ENCODE results near the gene HMCN2. TPM values are rescaled to one million over a fixed set of nuclear protein-coding genes. Genes with fewer than 3 reads are reported as not detected.

HMCN2 gene
- total and polyA plus RNA-seq, 2 donors (not counting 1 experiment from before 2014, with no cell fraction given), result 0.01 TPM; not detected in 1

GRCh38 chr9:130309689-130310455, 44.3 kb downstream of the HMCN2 start:
- Mint-ChIP-seq H3K4me3 (no peak overlapping the region), H3K27me3 (peaks cover 4% of the 10 kb centered on the region), H3K4me1 (no peaks in the 10 kb centered on the region), H3K9me3 (ENCODE audit: insufficient read depth) (no peaks in the 10 kb centered on the region), H3K27ac (no peak overlapping the region)
- Histone ChIP-seq H3K27ac (ENCODE audit: low read length in 2 of 2) (no peak overlapping the region), H3K36me3 (replicated peaks in 1 of 2; ENCODE audit: control extremely low read depth in 1 of 2, control insufficient read depth in 1 of 2, extremely low read depth in 1 of 2, insufficient read depth in 2 of 2, low read length in 1 of 2) (no peaks in the 10 kb centered on the region), H3K9me3 (ENCODE audit: control extremely low read depth in 1 of 3, control insufficient read depth in 2 of 3, insufficient read depth in 1 of 3, low read length in 2 of 3) (peaks cover 0 to 6% (median 0%) of the 10 kb centered on the region in 3 donors), H3K9ac (ENCODE audit: low read length) (no peak overlapping the region), H4K20me1 (ENCODE audit: control insufficient read depth, insufficient read depth, low read length, poor library complexity, severe bottlenecking) (no peaks in the 10 kb centered on the region), H3K79me2 (ENCODE audit: control insufficient read depth, insufficient read depth, low read length) (no peaks in the 10 kb centered on the region), H3K4me3 (ENCODE audit: control extremely low read depth in 1 of 5, extremely low read depth in 1 of 5, insufficient read depth in 1 of 5, low read depth in 2 of 5, low read length in 4 of 5) (no peak overlapping the region), H3K27me3 (replicated peaks in 1 of 4; ENCODE audit: control extremely low read depth in 1 of 4, control insufficient read depth in 3 of 4, insufficient read depth in 4 of 4, low read length in 3 of 4) (no peaks in the 10 kb centered on the region), H2AFZ (ENCODE audit: insufficient read depth, low read depth, low read length, poor library complexity, severe bottlenecking) (no peak overlapping the region), H3K4me2 (replicated peaks; ENCODE audit: low read depth, low read length, poor library complexity, severe bottlenecking) (no peak overlapping the region), H3K4me1 (ENCODE audit: control insufficient read depth in 2 of 2, insufficient read depth in 2 of 2, low read length in 2 of 2) (no peaks in the 10 kb centered on the region)
- POLR2A ChIA-PET, result no interaction called here
- CTCF ChIA-PET, result no interaction called here
- no peak for TF ChIP-seq EZH2 (IDR thresholded peaks at IDR 0.05; ENCODE audit: borderline replicate concordance, insufficient read depth, low read depth, low read length, poor library complexity, severe bottlenecking)
- no peak for TF ChIP-seq CTCF (IDR thresholded peaks at IDR 0.05)
- no peak for DNase-seq
- ATAC-seq (ENCODE audit: low read depth), result no peak
- intact Hi-C loops (cut with micrococcal nuclease), result no loop called here
- WGBS (ENCODE audit: insufficient coverage), result 96% methylated on average over 10 of the region's 13 CpGs

GRCh38 chr9:130310456-130310855, 44.9 kb downstream of the HMCN2 start:
- H3K4me3 ChIP-seq (ENCODE audit: control extremely low read depth in 1 of 5, extremely low read depth in 1 of 5, insufficient read depth in 1 of 5, low read depth in 2 of 5, low read length in 4 of 5), result no peak overlapping the region
- no peak overlapping the region for H3K9ac ChIP-seq (ENCODE audit: low read length)
- DNase-seq, result no peak
- Mint-ChIP-seq H3K9me3 (ENCODE audit: insufficient read depth) (no peaks in the 10 kb centered on the region), H3K27me3 (peaks cover 4% of the 10 kb centered on the region), H3K4me3 (no peak overlapping the region), H3K27ac (no peak overlapping the region), H3K4me1 (no peaks in the 10 kb centered on the region)
- ChIA-PET CTCF (no interaction called here), POLR2A (no interaction called here)
- 85% methylated on average over 9 of the region's 9 CpGs for WGBS (ENCODE audit: insufficient coverage)
- no peak overlapping the region for H3K4me2 ChIP-seq (replicated peaks; ENCODE audit: low read depth, low read length, poor library complexity, severe bottlenecking)
- no peaks in the 10 kb centered on the region for H4K20me1 ChIP-seq (ENCODE audit: control insufficient read depth, insufficient read depth, low read length, poor library complexity, severe bottlenecking)
- H3K27me3 ChIP-seq (replicated peaks in 1 of 4; ENCODE audit: control extremely low read depth in 1 of 4, control insufficient read depth in 3 of 4, insufficient read depth in 4 of 4, low read length in 3 of 4), result no peaks in the 10 kb centered on the region
- H2AFZ ChIP-seq (ENCODE audit: insufficient read depth, low read depth, low read length, poor library complexity, severe bottlenecking), result no peak overlapping the region
- TF ChIP-seq EZH2 (IDR thresholded peaks at IDR 0.05; ENCODE audit: borderline replicate concordance, insufficient read depth, low read depth, low read length, poor library complexity, severe bottlenecking), result no peak
- TF ChIP-seq CTCF (IDR thresholded peaks at IDR 0.05), result no peak
- H3K9me3 ChIP-seq (ENCODE audit: control extremely low read depth in 1 of 3, control insufficient read depth in 2 of 3, insufficient read depth in 1 of 3, low read length in 2 of 3), result peaks cover 0 to 7% (median 0%) of the 10 kb centered on the region in 3 donors
- intact Hi-C loops (cut with micrococcal nuclease), result no loop called here
- no peaks in the 10 kb centered on the region for H3K36me3 ChIP-seq (replicated peaks in 1 of 2; ENCODE audit: control extremely low read depth in 1 of 2, control insufficient read depth in 1 of 2, extremely low read depth in 1 of 2, insufficient read depth in 2 of 2, low read length in 1 of 2)
- no peaks in the 10 kb centered on the region for H3K4me1 ChIP-seq (ENCODE audit: control insufficient read depth in 2 of 2, insufficient read depth in 2 of 2, low read length in 2 of 2)
- ATAC-seq (ENCODE audit: low read depth), result no peak
- no peaks in the 10 kb centered on the region for H3K79me2 ChIP-seq (ENCODE audit: control insufficient read depth, insufficient read depth, low read length)
- H3K27ac ChIP-seq (ENCODE audit: low read length in 2 of 2), result no peak overlapping the region
